K562 (cell line): ENCODE measurements around the gene LANCL1. TPM values are rescaled to one million over a fixed set of nuclear protein-coding genes. Genes with fewer than 3 reads are reported as not detected.

Experiments
- ATAC-seq: fragments of 200-7000 bp; cut with Tn5 transposase; 3 replicates; pipeline ENCODE4 v1.9.1; 2020; ENCODE audit warnings: moderate library complexity
- BruUV-seq: library from RNA; stranded (reverse); fragments of 400-500 nt; replicated peaks from 2 replicates; lab custom pipeline; 2021; lab: Mats Ljungman, UMichigan
- CTCF ChIA-PET: fragments of 300-600 bp; formaldehyde crosslinking; extraction: SDS; loops from one replicate; lab custom pipeline; 2021; ENCODE audit warnings: low intra/inter-chr PET ratio; lab: Yijun Ruan, JAX
- POLR2A ChIA-PET: fragments of 300-600, 350-650 bp; sonication (Branson Sonifier 250); formaldehyde crosslinking; extraction: SDS; loops from one replicate; lab custom pipeline; 2021; ENCODE audit warnings: antibody characterized with exemption, inconsistent platforms; lab: Yijun Ruan, JAX
- DNase-seq, 4 experiments: peaks; one replicate each; pipeline versions ENCODE4 v3.0.0 to v3.0.0-alpha.2; 2011 to 2018; ENCODE audit warnings: low spot score in 3 of 4, mixed read lengths in 3 of 4; ENCODE audit errors: extremely low read depth in 1 of 4
- FAIRE-seq: peaks from 2 replicates; lab custom pipeline; 2011; peaks lifted over from hg19 to GRCh38; lab: Jason Lieb, UNC
- H2AFZ ChIP-seq: 2 replicates; pipeline ENCODE4 v1.6.0; 2011; ENCODE audit warnings: low read depth, low read length, control low read depth, inconsistent platforms
- H3K27ac ChIP-seq: fragments of 200-600 bp; 3 replicates; pipeline ENCODE4 v1.8.0; 2011; ENCODE audit warnings: low read depth, mild to moderate bottlenecking, control low read depth, inconsistent platforms, low read length, moderate library complexity, mixed read lengths; ENCODE audit errors: extremely low read depth
- H3K27me3 ChIP-seq, 2 experiments: fragments of 300-600 bp in 1 of 2; 2 replicates in 1 of 2; 3 replicates in 1 of 2; pipeline versions ENCODE4 v1.6.0 to v1.8.0; 2011; ENCODE audit warnings: inconsistent platforms in 2 of 2, low read length in 2 of 2, mild to moderate bottlenecking in 1 of 2, mixed read lengths in 1 of 2, moderate library complexity in 1 of 2; ENCODE audit not compliant: control insufficient read depth in 2 of 2, insufficient read depth in 2 of 2
- H3K36me3 ChIP-seq: fragments of 300-600 bp; 3 replicates; pipeline ENCODE4 v1.8.0; 2011; ENCODE audit warnings: mild to moderate bottlenecking, low read length, inconsistent platforms; ENCODE audit not compliant: control insufficient read depth, insufficient read depth
- H3K4me1 ChIP-seq, 2 experiments: fragments of 200-600 bp in 1 of 2; replicated peaks in 1 of 2; 2 replicates in 1 of 2; 3 replicates in 1 of 2; pipeline versions ENCODE4 v1.5.1 to v1.8.0; 2011; ENCODE audit warnings: inconsistent platforms in 2 of 2, low read length in 2 of 2, mild to moderate bottlenecking in 1 of 2, mixed read lengths in 1 of 2, moderate library complexity in 1 of 2; ENCODE audit not compliant: control insufficient read depth in 2 of 2, insufficient read depth in 2 of 2
- H3K4me2 ChIP-seq: 2 replicates; pipeline ENCODE4 v1.6.1; 2011; ENCODE audit warnings: low read length, control low read depth, inconsistent platforms, mixed read lengths; ENCODE audit not compliant: insufficient read depth
- H3K4me3 ChIP-seq: fragments of 200-600 bp; sonication (generic), shearing (Covaris generic); 2 replicates; pipeline ENCODE4 v1.5.1; 2016; ENCODE audit warnings: control low read depth, inconsistent platforms
- H3K79me2 ChIP-seq: fragments of 200-600 bp; 3 replicates; pipeline ENCODE4 v1.8.0; 2011; ENCODE audit warnings: low read length, inconsistent platforms; ENCODE audit not compliant: control insufficient read depth, insufficient read depth
- H3K9ac ChIP-seq, 2 experiments: 2 replicates each; pipeline versions ENCODE4 v1.6.0 to v1.6.1; 2011; ENCODE audit warnings: low read depth in 2 of 2, low read length in 2 of 2, control low read depth in 1 of 2, inconsistent platforms in 1 of 2, mild to moderate bottlenecking in 1 of 2, mixed read lengths in 1 of 2; ENCODE audit not compliant: insufficient read depth in 1 of 2
- H3K9me1 ChIP-seq: one replicate; pipeline ENCODE4 v1.6.0; 2011; ENCODE audit warnings: inconsistent platforms, mild to moderate bottlenecking, low read length, moderate library complexity; ENCODE audit not compliant: control insufficient read depth, insufficient read depth
- H3K9me3 ChIP-seq: replicated peaks from 2 replicates; pipeline ENCODE4 v1.5.1; 2011; ENCODE audit warnings: low read depth, low read length, inconsistent platforms; ENCODE audit not compliant: control insufficient read depth, insufficient read depth
- H4K20me1 ChIP-seq: replicated peaks from 2 replicates; pipeline ENCODE4 v1.6.1; 2011; ENCODE audit warnings: low read length, inconsistent platforms, mixed read lengths; ENCODE audit not compliant: control insufficient read depth, insufficient read depth
- CHAMP1 ChIP-seq: fragments of 450-650 bp; IDR thresholded peaks from 2 replicates; pipeline ENCODE4 v1.6.1; 2016; ENCODE audit warnings: mild to moderate bottlenecking
- DIDO1 ChIP-seq: fragments of 450-650 bp; IDR thresholded peaks from 2 replicates; pipeline ENCODE4 v1.6.1; 2016; ENCODE audit warnings: low read depth, missing biosample characterization, missing genetic modification characterization
- FOXJ3 ChIP-seq: sonication (generic); formaldehyde crosslinking; IDR thresholded peaks from 2 replicates; pipeline ENCODE4 v1.4.0; 2020; ENCODE audit warnings: mild to moderate bottlenecking, missing genetic modification reagents
- PKNOX1 ChIP-seq: fragments of 450-650 bp; IDR thresholded peaks from 2 replicates; pipeline ENCODE4 v1.6.1; 2016
- POLR2A ChIP-seq: fragments of 450-650 bp; conservative IDR thresholded peaks from 2 replicates; pipeline ENCODE4 v1.6.1; 2016
- POLR2B ChIP-seq: fragments of 450-650 bp; IDR thresholded peaks from 2 replicates; pipeline ENCODE4 v1.6.1; 2018; ENCODE audit warnings: low read depth; ENCODE audit not compliant: partially characterized antibody
- RBM17 ChIP-seq: fragments of 200-400 bp; formaldehyde crosslinking; IDR thresholded peaks from 2 replicates; pipeline ENCODE4 v1.6.1; 2017; ENCODE audit warnings: low read depth, mild to moderate bottlenecking, low read length, borderline replicate concordance
- SMAD1 ChIP-seq: fragments of 150-350 bp; IDR thresholded peaks from 2 replicates; pipeline ENCODE4 v1.6.1; 2014; ENCODE audit warnings: low read length, low read depth; ENCODE audit not compliant: partially characterized antibody
- TFAP4 ChIP-seq: sonication (generic); formaldehyde crosslinking; IDR thresholded peaks from 2 replicates; pipeline ENCODE4 v1.8.0; 2022; ENCODE audit warnings: missing genetic modification reagents, mild to moderate bottlenecking, moderate library complexity, borderline replicate concordance
- ZBTB33 ChIP-seq: sonication (generic); formaldehyde crosslinking; IDR thresholded peaks from 2 replicates; pipeline ENCODE4 v1.8.1; 2023; ENCODE audit warnings: mild to moderate bottlenecking, missing genetic modification reagents
- ZFP30 ChIP-seq: fragments of 250-450 bp; sonication (Bioruptor Pico); IDR thresholded peaks from 2 replicates; pipeline ENCODE4 v1.8.0; 2022; ENCODE audit warnings: moderate library complexity, mild to moderate bottlenecking, inconsistent platforms, borderline replicate concordance
- ZNF77 ChIP-seq: fragments of 250-450 bp; sonication (Bioruptor Pico); IDR thresholded peaks from 2 replicates; pipeline ENCODE4 v1.5.0; 2020
- WGBS: fragments of 100-300 bp; shearing (Covaris generic); methylation state at CpG from one replicate; pipeline ENCODE4 v1.1.6; 2016; ENCODE audit warnings: low coverage, mixed read lengths; ENCODE audit not compliant: insufficient coverage; ENCODE audit errors: missing lambda C conversion rate; 5-methylcytosine and 5-hydroxymethylcytosine counted together
- in situ Hi-C: fragments of 300-500 bp; cut with MboI; formaldehyde crosslinking; loops from 4 replicates; pipeline ENCODE4 v1.15.0; 2018; ENCODE audit warnings: inconsistent platforms, mixed read lengths
- intact Hi-C: fragments of 100-400 bp; cut with micrococcal nuclease; formaldehyde crosslinking; loops from 2 replicates; pipeline ENCODE4 v1.14.2; 2022
- polyA plus RNA-seq, 8 experiments: library from polyadenylated mRNA; depleted of rRNA in 4 of 8; stranded (reverse) in 5 of 8; unstranded in 3 of 8; fragments of >200 nt; fragmentation: Nextera tagmentation in 2 of 8; fragmentation: Illumina TruSeq in 1 of 8; extraction: Ambion mirVana in 2 of 8; extraction: Trizol in 1 of 8; gene quantifications; 2 replicates each; pipeline versions ENCODE4 v1.2.1 to v1.2.3, GENCODE V29; 2011 to 2014; ENCODE audit warnings: inconsistent platforms in 1 of 8, missing spikeins in 1 of 8
- total RNA-seq, 7 experiments: library from RNA; depleted of rRNA in 6 of 7; stranded (reverse); fragments of >200 nt in 6 of 7; fragmentation: Illumina TruSeq in 2 of 7; extraction: Trizol in 2 of 7; gene quantifications; 2 replicates each; pipeline versions ENCODE4 v1.2.1 to v1.2.3, GENCODE V29; 2011 to 2021; ENCODE audit warnings: low replicate concordance in 1 of 7

Gene LANCL1
- total and polyA plus RNA-seq, 9 of the 15 experiments (the other 6 are each of a cell fraction or from before 2014, with no cell fraction given): 15.3 to 56.3 (median 30.1) TPM

GRCh38 chr2:210410542-210410941, 66.0 kb downstream of the LANCL1 start:
- ChIA-PET POLR2A (no interaction called here), CTCF (no interaction called here)
- intact Hi-C loops (no loop called here), in situ Hi-C loops (no loop called here)
- Histone ChIP-seq H3K4me3 (no peak overlapping the region), H3K36me3 (no peaks in the 10 kb centered on the region), H3K9me3 (no peaks in the 10 kb centered on the region), H3K27me3 (no peaks in the 10 kb centered on the region), H3K9me1 (no peaks in the 10 kb centered on the region), H2AFZ (no peak overlapping the region), H3K27ac (no peak overlapping the region), H3K4me1 (no peaks in the 10 kb centered on the region), H3K79me2 (no peaks in the 10 kb centered on the region), H3K4me2 (no peak overlapping the region), H4K20me1 (no peaks in the 10 kb centered on the region), H3K9ac (no peak overlapping the region)
- TF ChIP-seq PKNOX1: no peak
- TF ChIP-seq FOXJ3 (CRISPR knock-in tag): no peak
- no peak for TF ChIP-seq DIDO1
- no peak for TF ChIP-seq TFAP4 (CRISPR knock-in tag)
- no peak for TF ChIP-seq POLR2B
- TF ChIP-seq RBM17: no peak
- TF ChIP-seq POLR2A: no peak
- TF ChIP-seq ZFP30: no peak
- TF ChIP-seq ZNF77 (CRISPR knock-in tag): no peak
- TF ChIP-seq SMAD1: no peak
- no peak for TF ChIP-seq CHAMP1
- TF ChIP-seq ZBTB33: no peak
- ATAC-seq (no peak), DNase-seq (no peak), FAIRE-seq (no peak)
- BruUV-seq: no TSS peak
- 0% methylated on average over 1 of the region's 1 CpG for WGBS
